Retinal pigment epithelial cell (primary cell): ENCODE results near the gene MDC1.
A peak's percentile ranks its signal among the peaks of the same experiment; 100 is the strongest.
"Not testable (repeated sequence)": the region's sequence is repeated elsewhere in the genome, so short reads cannot be mapped to it uniquely, and the experiment has no call there.

ENCODE experiments used
- DNase-seq: peaks from one replicate; pipeline ENCODE4 v3.0.0-alpha.2; 2010; ENCODE audit warnings: low read depth
- H3K4me3 ChIP-seq: 2 replicates; pipeline ENCODE4 v1.5.1; 2011; ENCODE audit warnings: mild to moderate bottlenecking, low read length, control low read depth, moderate library complexity
- TF ChIP-seq, protein P1 (sequence below): conservative IDR thresholded peaks from 2 replicates; pipeline ENCODE4 v1.5.1; 2011; ENCODE audit warnings: low read depth, low read length, control low read depth, inconsistent platforms

Gene MDC1

DNA sequence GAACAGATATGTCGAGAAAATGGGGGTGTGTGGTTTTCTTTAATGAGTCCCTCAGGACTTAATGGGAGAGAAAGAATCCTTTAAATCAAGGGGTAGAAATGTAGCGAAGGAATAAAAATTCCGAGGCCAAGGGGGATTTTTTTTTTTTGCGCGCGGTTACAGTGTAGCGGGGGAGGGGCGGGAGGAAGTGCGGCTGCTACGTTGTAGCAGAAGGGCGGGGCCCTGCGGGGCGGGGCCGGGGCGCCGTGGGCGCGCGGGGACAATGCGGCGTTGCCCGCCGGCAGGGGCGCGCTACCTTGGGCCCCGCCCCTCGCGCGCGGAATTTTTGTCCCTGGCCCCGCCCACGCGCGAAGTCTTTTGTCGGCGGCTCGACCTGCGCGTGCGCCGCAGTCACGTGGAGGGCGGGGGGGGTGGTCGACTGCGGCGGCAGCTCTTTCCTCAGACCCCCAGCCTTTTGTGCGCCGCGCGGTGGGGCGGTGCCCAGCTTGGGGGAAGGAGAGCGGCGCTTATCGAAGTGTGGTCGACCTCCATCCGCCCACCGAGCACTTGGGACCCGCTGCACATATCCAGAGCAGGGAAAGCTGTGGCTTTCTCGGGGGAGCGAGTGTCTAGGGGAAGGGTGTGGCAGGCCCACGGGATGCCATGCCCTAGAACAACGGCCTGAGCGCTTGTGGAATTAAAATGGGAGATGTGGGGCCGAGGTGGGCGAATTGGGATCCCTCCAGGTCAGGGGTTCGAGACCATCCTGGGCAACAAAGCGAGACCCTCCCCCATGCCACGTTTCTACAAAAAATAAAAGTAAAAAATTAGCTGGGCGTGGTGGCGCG lies 4.3 kb upstream of the MDC1 start:
- TF ChIP-seq, protein P1, sequence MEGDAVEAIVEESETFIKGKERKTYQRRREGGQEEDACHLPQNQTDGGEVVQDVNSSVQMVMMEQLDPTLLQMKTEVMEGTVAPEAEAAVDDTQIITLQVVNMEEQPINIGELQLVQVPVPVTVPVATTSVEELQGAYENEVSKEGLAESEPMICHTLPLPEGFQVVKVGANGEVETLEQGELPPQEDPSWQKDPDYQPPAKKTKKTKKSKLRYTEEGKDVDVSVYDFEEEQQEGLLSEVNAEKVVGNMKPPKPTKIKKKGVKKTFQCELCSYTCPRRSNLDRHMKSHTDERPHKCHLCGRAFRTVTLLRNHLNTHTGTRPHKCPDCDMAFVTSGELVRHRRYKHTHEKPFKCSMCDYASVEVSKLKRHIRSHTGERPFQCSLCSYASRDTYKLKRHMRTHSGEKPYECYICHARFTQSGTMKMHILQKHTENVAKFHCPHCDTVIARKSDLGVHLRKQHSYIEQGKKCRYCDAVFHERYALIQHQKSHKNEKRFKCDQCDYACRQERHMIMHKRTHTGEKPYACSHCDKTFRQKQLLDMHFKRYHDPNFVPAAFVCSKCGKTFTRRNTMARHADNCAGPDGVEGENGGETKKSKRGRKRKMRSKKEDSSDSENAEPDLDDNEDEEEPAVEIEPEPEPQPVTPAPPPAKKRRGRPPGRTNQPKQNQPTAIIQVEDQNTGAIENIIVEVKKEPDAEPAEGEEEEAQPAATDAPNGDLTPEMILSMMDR, result no peak
- H3K4me3 ChIP-seq, result peak overlapping the region; percentile 100

DNA sequence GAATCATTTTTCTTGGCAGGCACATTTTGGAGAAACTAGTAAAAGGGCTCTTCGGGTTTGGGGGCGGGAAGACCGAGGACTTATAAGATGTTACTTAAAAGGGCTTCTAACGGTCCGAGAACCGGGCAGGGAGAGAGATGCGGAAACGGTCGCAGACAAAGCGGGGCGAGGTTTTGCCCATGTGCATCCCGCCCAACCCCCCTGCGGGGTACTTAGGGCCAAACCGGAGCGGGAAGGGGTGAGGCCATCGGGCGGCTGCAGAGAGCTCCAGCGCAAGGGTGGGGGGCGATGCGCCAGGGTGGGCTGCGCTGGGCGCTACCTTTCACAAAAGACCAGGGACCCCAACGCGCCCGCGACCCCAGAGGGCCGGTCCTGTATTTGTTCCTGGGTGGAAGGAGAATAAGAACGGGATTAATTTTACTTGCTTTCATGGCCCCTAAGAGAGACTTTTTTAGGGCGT lies 3.7 kb upstream of the MDC1 start:
- DNase-seq, result no peak
- TF ChIP-seq, protein P1, result no peak
- peak overlapping the region; percentile 100 for H3K4me3 ChIP-seq

More for the DNA sequence above, 4.3 kb upstream of the MDC1 start:
- no peak for DNase-seq

DNA sequence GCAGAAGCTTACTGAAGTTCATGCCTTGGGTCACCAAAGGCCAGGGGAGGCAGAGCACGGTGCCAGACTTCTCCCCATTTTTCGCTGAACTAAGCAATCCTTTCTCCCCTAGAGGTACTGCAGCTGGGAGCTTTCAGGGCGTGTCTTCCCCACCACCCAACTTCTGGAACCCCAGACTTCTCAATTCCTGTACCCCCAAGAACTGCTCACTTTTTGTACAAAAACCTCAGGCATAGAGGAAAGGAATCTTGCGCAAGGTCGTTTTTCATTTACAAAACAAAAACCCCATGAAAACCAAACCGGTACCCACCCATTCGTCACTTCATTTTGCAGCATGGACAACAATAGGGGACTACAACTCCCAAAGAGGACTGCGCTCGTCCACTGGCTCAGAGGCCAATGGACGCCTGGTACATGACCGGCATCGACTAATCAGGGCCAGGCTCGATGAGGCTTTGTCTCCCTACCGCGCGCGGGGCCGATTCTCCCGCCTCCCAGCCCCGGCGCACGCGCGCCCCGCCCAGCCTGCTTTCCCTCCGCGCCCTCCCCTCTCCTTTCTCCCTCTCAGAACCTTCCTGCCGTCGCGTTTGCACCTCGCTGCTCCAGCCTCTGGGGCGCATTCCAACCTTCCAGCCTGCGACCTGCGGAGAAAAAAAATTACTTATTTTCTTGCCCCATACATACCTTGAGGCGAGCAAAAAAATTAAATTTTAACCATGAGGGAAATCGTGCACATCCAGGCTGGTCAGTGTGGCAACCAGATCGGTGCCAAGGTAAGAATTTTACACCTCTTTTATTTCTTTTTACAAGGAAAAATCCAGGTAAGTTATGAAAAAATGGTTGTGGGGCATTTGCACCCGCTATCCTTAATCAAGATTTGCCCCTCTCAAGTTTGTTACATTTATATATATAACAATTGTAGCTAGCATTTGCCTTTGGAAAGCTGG lies 3.0 kb upstream of the MDC1 start, which contains the start of gene TUBB:
Gene TUBB, plus strand, starts transcription at position 562 of the 947 bp plus-strand sequence. Its CDS starts 155 bp downstream, at position 717.
- peak within 1 kb of the TSS; percentile 100 for H3K4me3 ChIP-seq
- TF ChIP-seq, protein P1, result peak; percentile 9
- DNase-seq, result peak; percentile 94

DNA sequence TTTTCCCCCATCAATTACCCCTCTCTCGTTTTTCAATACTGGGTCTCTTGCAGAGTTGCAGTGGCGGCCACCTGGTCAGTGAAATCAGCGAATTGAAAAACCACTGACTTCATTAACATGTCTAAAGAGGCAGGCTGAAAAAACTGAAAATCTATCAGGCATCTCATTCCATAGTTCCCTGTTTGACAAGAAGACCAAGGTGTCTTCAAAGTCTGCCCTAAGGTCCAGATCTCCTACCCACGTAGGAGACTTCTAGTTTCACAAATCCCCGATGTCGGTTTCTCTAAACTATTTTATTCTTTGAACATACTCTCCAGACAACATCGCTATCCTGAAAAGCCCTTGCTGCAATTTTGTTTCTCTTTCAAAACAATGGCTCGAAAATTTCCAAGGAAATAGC lies 2.3 kb upstream of the MDC1 start:
- no peak for DNase-seq
- TF ChIP-seq, protein P1, result no peak
- H3K4me3 ChIP-seq, result peak overlapping the region; percentile 100

DNA sequence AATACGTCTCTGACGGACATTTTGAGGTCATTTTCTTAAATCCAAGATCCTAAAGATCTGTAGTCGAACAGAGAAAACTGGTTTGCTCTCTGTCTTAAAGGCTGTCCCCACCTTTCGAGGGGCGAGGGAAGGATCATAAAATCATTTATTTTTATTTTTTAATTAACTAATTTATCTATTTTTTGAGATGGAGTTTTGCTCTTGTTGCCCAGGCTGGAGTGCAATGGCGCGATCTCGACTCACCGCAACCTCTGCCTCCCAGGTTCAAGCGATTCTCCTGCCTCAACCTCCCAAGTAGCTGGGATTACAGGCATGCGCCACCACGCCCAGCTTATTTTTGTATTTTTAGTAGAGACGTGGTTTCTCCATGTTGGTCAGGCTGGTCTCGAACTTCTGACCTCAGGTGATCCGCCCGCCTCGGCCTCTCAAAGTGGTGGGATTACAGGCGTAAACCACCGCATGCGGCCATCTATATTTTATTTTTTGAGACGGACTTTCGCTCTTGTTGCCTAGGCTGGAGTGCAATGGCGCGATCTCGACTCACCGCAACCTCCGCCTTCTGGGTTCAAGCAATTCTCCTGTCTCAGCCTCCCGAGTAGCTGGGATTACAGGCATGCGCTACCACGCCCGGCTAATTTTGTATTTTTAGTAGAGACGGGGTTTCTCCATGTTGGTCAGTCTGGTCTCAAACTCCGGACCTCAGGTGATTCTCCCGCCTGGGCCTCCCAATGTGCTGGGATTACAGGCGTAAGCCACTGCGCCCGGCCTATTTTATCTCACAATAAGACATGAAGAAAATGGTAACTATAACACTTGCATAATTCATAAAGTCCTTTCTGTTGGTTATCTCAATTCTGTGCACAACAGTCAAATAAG lies 1.0 kb upstream of the MDC1 start:
- H3K4me3 ChIP-seq, result peak overlapping the region; percentile 57
- DNase-seq, result not testable (repeated sequence)

DNA sequence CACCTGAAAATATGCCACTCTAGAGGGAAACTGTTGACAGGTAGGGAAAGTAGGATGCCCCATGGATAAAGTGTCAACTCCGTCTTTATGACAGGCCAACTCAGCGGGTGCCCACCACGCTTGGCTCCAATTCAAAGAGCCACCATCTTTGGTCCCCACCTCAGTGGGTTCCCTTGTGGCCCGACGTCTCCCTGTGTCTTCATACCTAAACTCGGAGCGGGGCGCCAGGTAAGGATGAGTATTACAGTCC lies 277 bp downstream of the MDC1 start:
- DNase-seq, result no peak
- peak overlapping the region; percentile 81 for H3K4me3 ChIP-seq
- TF ChIP-seq, protein P1, result no peak

DNA sequence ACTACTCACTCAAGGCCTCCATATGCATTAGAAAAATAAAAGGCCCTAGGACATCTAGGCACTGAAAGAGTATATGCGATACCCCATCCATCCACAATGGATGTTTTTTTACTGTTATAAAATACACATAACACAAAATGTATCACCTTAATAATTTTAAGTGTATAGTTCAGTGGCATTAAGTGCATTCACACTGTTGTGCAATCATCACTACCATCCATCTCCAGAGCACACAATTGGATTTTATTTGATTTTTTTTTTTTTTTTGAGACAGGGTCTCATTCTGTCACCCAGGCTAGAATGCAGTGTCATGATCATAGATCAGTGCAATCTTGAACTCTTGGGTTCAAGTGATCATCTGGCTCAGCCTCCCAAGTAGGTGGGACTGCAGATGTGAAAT lies 2.8 kb downstream of the MDC1 start:
- TF ChIP-seq, protein P1, result no peak
- H3K4me3 ChIP-seq, result no peak overlapping the region
- no peak for DNase-seq
